A549 (cell line): ENCODE measurements around the gene LIPE. TPM values are rescaled to one million over a fixed set of nuclear protein-coding genes. Genes with fewer than 3 reads are reported as not detected.

Source experiments
- ATAC-seq, 2 experiments: fragments of 200-7000 bp in 1 of 2; fragments of >200 bp in 1 of 2; cut with Nextera tagmentation in 1 of 2; cut with Tn5 transposase in 1 of 2; 3 replicates each; pipeline versions ENCODE4 v1.8.0 to v1.9.1; 2018 to 2020; ENCODE audit warnings: mild to moderate bottlenecking in 1 of 2, moderate library complexity in 1 of 2
- CTCF ChIA-PET: fragments of 300-600 bp; sonication (Branson Sonifier 250); formaldehyde crosslinking; extraction: SDS; loops from one replicate; lab custom pipeline; 2021; ENCODE audit warnings: antibody characterized with exemption, inconsistent platforms; lab: Yijun Ruan, JAX
- POLR2A ChIA-PET: fragments of 350-600 bp; formaldehyde crosslinking; extraction: SDS; loops from one replicate; lab custom pipeline; 2021; ENCODE audit warnings: antibody characterized with exemption, inconsistent platforms; lab: Yijun Ruan, JAX
- DNase-seq, 2 experiments: peaks; one replicate each; pipeline versions ENCODE4 v3.0.0 to v3.0.0-alpha.2; 2011 to 2016; ENCODE audit warnings: low read depth in 1 of 2, low spot score in 1 of 2
- FAIRE-seq: peaks from 2 replicates; lab custom pipeline; 2011; peaks lifted over from hg19 to GRCh38; lab: Jason Lieb, UNC
- H3K27ac ChIP-seq, 2 experiments: fragments of >200 bp; sonication (Bioruptor Twin); formaldehyde crosslinking; 3 replicates each; pipeline ENCODE4 v1.5.1; 2016 to 2017
- H3K4me1 ChIP-seq: fragments of >200 bp; sonication (Bioruptor Twin); formaldehyde crosslinking; 3 replicates; pipeline ENCODE4 v1.6.1; 2016
- H3K4me2 ChIP-seq: fragments of >200 bp; sonication (Bioruptor Twin); formaldehyde crosslinking; 3 replicates; pipeline ENCODE4 v1.6.1; 2016
- H3K4me3 ChIP-seq: fragments of >200 bp; sonication (Bioruptor Twin); formaldehyde crosslinking; 3 replicates; pipeline ENCODE4 v1.5.1; 2016
- H3K9me3 ChIP-seq: fragments of >200 bp; sonication (Bioruptor Twin); formaldehyde crosslinking; 3 replicates; pipeline ENCODE4 v1.6.1; 2016
- CBX2 ChIP-seq: fragments of 200-600 bp; sonication (generic); IDR thresholded peaks from 2 replicates; pipeline ENCODE4 v1.6.1; 2016; ENCODE audit warnings: low read depth, mild to moderate bottlenecking, borderline replicate concordance
- CHD4 ChIP-seq: fragments of 200-600 bp; sonication (generic); IDR thresholded peaks from 2 replicates; pipeline ENCODE4 v1.6.1; 2016; ENCODE audit warnings: antibody characterized with exemption, mild to moderate bottlenecking, borderline replicate concordance
- EHF ChIP-seq: fragments of 250-450 bp; sonication (Bioruptor Pico); IDR thresholded peaks from 2 replicates; pipeline ENCODE4 v1.5.0; 2020; ENCODE audit warnings: mild to moderate bottlenecking
- EHMT2 ChIP-seq: fragments of 200-600 bp; sonication (generic); IDR thresholded peaks from 2 replicates; pipeline ENCODE4 v1.6.1; 2016; ENCODE audit warnings: antibody characterized with exemption, low read depth, mild to moderate bottlenecking, moderate library complexity
- FOSB ChIP-seq: fragments of 250-450 bp; sonication (Bioruptor Pico); IDR thresholded peaks from 2 replicates; pipeline ENCODE4 v1.5.0; 2020; ENCODE audit warnings: mild to moderate bottlenecking, moderate library complexity
- HDAC2 ChIP-seq: fragments of 200-600 bp; sonication (generic); IDR thresholded peaks from 2 replicates; pipeline ENCODE4 v1.6.1; 2016
- JUNB ChIP-seq: fragments of >200 bp; sonication (Bioruptor Twin); formaldehyde crosslinking; IDR thresholded peaks from 2 replicates; pipeline ENCODE4 v1.6.1; 2016
- KDM1A ChIP-seq: fragments of 200-600 bp; sonication (generic); IDR thresholded peaks from 2 replicates; pipeline ENCODE4 v1.6.1; 2016; ENCODE audit warnings: low read depth, mild to moderate bottlenecking
- KDM5A ChIP-seq: fragments of 200-600 bp; sonication (generic); IDR thresholded peaks from 2 replicates; pipeline ENCODE4 v1.6.1; 2016; ENCODE audit warnings: antibody characterized with exemption, mild to moderate bottlenecking
- MAFK ChIP-seq: fragments of 450-650 bp; IDR thresholded peaks from 2 replicates; pipeline ENCODE4 v1.6.1; 2014; ENCODE audit not compliant: partially characterized antibody
- MAZ ChIP-seq: fragments of 150-350 bp; IDR thresholded peaks from 2 replicates; pipeline ENCODE4 v1.6.1; 2014; ENCODE audit warnings: antibody characterized with exemption, low read depth, low read length, borderline replicate concordance
- MYC ChIP-seq: IDR thresholded peaks from 2 replicates; pipeline ENCODE4 v1.6.1; 2012; ENCODE audit warnings: mild to moderate bottlenecking, inconsistent platforms, low read length, improper control_type of control experiment, borderline replicate concordance
- NR3C1 ChIP-seq: fragments of >200 bp; sonication (Bioruptor Twin); formaldehyde crosslinking; IDR thresholded peaks from 3 replicates; pipeline ENCODE4 v1.6.1; 2017
- RCOR1 ChIP-seq: fragments of 150-350 bp; IDR thresholded peaks from 2 replicates; pipeline ENCODE4 v1.6.1; 2014; ENCODE audit warnings: antibody characterized with exemption, low read length, low read depth
- ZNF302 ChIP-seq: fragments of 250-450 bp; sonication (Bioruptor Pico); IDR thresholded peaks from 2 replicates; pipeline ENCODE4 v1.9.0; 2021; ENCODE audit warnings: inconsistent platforms, mild to moderate bottlenecking, moderate library complexity
- WGBS: methylation state at CpG from one replicate; pipeline ENCODE4 v1.1.6; 2017; ENCODE audit errors: missing lambda C conversion rate; 5-methylcytosine and 5-hydroxymethylcytosine counted together
- polyA plus RNA-seq, 4 experiments: library from polyadenylated mRNA; depleted of rRNA in 3 of 4; stranded (reverse); fragments of >200 nt; fragmentation: RNase III in 1 of 4; extraction: RNeasy Plus Mini Kit Qiagen cat#74134 plus additional on column Dnase treatment in 1 of 4; gene quantifications; 2 replicates in 3 of 4; 3 replicates in 1 of 4; pipeline ENCODE4 v1.2.3, GENCODE V29; 2011 to 2017
- TF ChIP-seq, protein P1 (sequence below): fragments of 250-450 bp; sonication (Bioruptor Pico); IDR thresholded peaks from 2 replicates; pipeline ENCODE4 v1.5.0; 2020; ENCODE audit warnings: low read depth, mild to moderate bottlenecking, moderate library complexity
- TF ChIP-seq, protein P2 (sequence below): fragments of >200 bp; sonication (Bioruptor Twin); formaldehyde crosslinking; IDR thresholded peaks from 3 replicates; pipeline ENCODE4 v1.6.1; 2016
- TF ChIP-seq, protein P3 (sequence below): IDR thresholded peaks from 2 replicates; pipeline ENCODE4 v1.6.1; 2012
- TF ChIP-seq, protein P4 (sequence below): fragments of 200-600 bp; sonication (generic); IDR thresholded peaks from 2 replicates; pipeline ENCODE4 v1.6.1; 2016; ENCODE audit warnings: antibody characterized with exemption, mild to moderate bottlenecking, moderate library complexity
- TF ChIP-seq, protein P5 (sequence below): fragments of 450-650 bp; IDR thresholded peaks from 2 replicates; pipeline ENCODE4 v1.6.1; 2014; ENCODE audit warnings: antibody characterized with exemption

LIPE gene
- polyA plus RNA-seq, 2 of the 4 experiments (the other 2 are of a cell fraction), result 1.6 to 3.2 TPM

DNA sequence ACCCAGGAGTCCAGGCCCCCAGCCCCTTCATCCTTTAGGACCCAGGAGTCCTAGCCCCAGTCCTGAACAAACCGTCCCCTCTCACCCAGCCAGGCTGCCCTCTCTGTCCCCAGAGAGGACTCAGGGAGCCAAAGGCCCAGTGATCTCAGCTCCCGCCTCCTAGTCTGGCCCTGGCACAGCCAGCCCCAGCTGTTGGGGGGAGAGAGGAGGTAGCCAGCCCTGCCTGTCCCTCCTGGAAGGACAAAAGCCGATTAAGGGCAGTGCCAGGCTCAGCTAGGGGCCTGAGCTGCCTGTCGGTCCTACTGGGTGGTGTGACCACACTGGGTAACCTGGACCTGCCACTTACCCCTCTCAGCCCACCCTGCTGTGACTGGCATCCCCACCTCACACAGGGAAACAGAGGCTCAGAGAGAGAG is 14.5 kb downstream of the LIPE start:
- CTCF ChIA-PET, result interaction anchor here (0.6 to 12.2 kb wide), 14 partner anchors 8 to 304 kb away, joined by 3 to 302 read pairs (median 6); partner anchors contain the start of genes LIPE and ZNF526
- TF ChIP-seq MAFK, result no peak
- TF ChIP-seq NR3C1, result no peak
- TF ChIP-seq CBX2, result no peak
- no peak for TF ChIP-seq EHMT2
- no peak for TF ChIP-seq KDM5A
- no peak for TF ChIP-seq HDAC2
- no peak for TF ChIP-seq RCOR1
- TF ChIP-seq, protein P1, sequence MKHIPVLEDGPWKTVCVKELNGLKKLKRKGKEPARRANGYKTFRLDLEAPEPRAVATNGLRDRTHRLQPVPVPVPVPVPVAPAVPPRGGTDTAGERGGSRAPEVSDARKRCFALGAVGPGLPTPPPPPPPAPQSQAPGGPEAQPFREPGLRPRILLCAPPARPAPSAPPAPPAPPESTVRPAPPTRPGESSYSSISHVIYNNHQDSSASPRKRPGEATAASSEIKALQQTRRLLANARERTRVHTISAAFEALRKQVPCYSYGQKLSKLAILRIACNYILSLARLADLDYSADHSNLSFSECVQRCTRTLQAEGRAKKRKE (CRISPR knock-in tag), result no peak
- TF ChIP-seq, protein P2, sequence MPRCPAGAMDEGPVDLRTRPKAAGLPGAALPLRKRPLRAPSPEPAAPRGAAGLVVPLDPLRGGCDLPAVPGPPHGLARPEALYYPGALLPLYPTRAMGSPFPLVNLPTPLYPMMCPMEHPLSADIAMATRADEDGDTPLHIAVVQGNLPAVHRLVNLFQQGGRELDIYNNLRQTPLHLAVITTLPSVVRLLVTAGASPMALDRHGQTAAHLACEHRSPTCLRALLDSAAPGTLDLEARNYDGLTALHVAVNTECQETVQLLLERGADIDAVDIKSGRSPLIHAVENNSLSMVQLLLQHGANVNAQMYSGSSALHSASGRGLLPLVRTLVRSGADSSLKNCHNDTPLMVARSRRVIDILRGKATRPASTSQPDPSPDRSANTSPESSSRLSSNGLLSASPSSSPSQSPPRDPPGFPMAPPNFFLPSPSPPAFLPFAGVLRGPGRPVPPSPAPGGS, result no peak
- TF ChIP-seq CHD4, result no peak
- TF ChIP-seq, protein P3, sequence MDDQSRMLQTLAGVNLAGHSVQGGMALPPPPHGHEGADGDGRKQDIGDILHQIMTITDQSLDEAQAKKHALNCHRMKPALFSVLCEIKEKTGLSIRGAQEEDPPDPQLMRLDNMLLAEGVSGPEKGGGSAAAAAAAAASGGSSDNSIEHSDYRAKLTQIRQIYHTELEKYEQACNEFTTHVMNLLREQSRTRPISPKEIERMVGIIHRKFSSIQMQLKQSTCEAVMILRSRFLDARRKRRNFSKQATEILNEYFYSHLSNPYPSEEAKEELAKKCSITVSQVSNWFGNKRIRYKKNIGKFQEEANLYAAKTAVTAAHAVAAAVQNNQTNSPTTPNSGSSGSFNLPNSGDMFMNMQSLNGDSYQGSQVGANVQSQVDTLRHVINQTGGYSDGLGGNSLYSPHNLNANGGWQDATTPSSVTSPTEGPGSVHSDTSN, result no peak
- TF ChIP-seq JUNB, result no peak
- TF ChIP-seq, protein P4, sequence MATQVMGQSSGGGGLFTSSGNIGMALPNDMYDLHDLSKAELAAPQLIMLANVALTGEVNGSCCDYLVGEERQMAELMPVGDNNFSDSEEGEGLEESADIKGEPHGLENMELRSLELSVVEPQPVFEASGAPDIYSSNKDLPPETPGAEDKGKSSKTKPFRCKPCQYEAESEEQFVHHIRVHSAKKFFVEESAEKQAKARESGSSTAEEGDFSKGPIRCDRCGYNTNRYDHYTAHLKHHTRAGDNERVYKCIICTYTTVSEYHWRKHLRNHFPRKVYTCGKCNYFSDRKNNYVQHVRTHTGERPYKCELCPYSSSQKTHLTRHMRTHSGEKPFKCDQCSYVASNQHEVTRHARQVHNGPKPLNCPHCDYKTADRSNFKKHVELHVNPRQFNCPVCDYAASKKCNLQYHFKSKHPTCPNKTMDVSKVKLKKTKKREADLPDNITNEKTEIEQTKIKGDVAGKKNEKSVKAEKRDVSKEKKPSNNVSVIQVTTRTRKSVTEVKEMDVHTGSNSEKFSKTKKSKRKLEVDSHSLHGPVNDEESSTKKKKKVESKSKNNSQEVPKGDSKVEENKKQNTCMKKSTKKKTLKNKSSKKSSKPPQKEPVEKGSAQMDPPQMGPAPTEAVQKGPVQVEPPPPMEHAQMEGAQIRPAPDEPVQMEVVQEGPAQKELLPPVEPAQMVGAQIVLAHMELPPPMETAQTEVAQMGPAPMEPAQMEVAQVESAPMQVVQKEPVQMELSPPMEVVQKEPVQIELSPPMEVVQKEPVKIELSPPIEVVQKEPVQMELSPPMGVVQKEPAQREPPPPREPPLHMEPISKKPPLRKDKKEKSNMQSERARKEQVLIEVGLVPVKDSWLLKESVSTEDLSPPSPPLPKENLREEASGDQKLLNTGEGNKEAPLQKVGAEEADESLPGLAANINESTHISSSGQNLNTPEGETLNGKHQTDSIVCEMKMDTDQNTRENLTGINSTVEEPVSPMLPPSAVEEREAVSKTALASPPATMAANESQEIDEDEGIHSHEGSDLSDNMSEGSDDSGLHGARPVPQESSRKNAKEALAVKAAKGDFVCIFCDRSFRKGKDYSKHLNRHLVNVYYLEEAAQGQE, result no peak
- TF ChIP-seq, protein P5, sequence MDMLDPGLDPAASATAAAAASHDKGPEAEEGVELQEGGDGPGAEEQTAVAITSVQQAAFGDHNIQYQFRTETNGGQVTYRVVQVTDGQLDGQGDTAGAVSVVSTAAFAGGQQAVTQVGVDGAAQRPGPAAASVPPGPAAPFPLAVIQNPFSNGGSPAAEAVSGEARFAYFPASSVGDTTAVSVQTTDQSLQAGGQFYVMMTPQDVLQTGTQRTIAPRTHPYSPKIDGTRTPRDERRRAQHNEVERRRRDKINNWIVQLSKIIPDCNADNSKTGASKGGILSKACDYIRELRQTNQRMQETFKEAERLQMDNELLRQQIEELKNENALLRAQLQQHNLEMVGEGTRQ, result no peak
- no peak for TF ChIP-seq FOSB (CRISPR knock-in tag)
- no peak for TF ChIP-seq MAZ
- POLR2A ChIA-PET, result interaction anchor here (0.6 to 1.7 kb wide), 4 partner anchors 10 to 219 kb away, joined by 3 to 7 read pairs (median 4); no protein-coding TSS in a partner anchor
- Histone ChIP-seq H3K27ac (peak overlapping the region in 1 of 2 experiments; percentile 10; a peak in 1 of 6 replicates), H3K4me2 (no peak overlapping the region), H3K9me3 (no peaks in the 10 kb centered on the region), H3K4me1 (no peaks in the 10 kb centered on the region), H3K4me3 (no peak overlapping the region)
- ATAC-seq, result peak in 1 of 2 experiments; percentile 11; a peak in 2 of 6 replicates
- FAIRE-seq, result no peak
- DNase-seq, result no peak
- WGBS, result 76% methylated on average over 4 of the region's 4 CpGs

DNA sequence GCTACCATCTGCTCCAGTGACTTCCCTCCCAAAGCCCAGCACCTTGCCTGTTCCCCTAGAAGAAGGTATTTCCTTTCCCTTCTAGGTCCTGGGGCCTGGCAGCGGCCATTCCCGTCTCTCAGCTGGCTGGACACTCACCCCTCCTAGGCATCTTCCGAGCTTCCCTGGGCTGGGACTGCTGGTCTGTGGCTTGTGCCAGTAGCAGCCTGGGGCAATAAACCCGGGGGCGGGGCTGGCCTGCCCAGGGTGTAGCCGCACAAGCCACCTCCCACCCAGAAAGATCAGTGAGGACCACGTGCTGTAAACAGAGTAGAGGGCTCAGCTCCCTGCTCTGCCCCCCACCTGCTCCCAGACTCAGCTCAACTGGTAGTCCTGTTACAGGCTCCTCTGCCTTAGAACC is 15.0 kb downstream of the LIPE start:
- Histone ChIP-seq H3K9me3 (no peaks in the 10 kb centered on the region), H3K4me2 (no peak overlapping the region), H3K4me1 (no peaks in the 10 kb centered on the region), H3K4me3 (no peak overlapping the region), H3K27ac (no peak overlapping the region)
- ChIA-PET CTCF (interaction anchor here (1.1 to 12.2 kb wide), 13 partner anchors 8 to 303 kb away, joined by 3 to 302 read pairs (median 7); partner anchors contain the start of gene LIPE), POLR2A (interaction anchor here (1.2 to 1.7 kb wide), 3 partner anchors 11 to 15 kb away, joined by 3 to 7 read pairs (median 4); no protein-coding TSS in a partner anchor)
- DNase-seq, result no peak
- 71% methylated on average over 7 of the region's 7 CpGs for WGBS
- ATAC-seq, result peak; percentile 12; a peak in 4 of 6 replicates
- no peak for TF ChIP-seq KDM1A
- no peak for TF ChIP-seq EHMT2
- TF ChIP-seq ZNF302 (CRISPR knock-in tag), result no peak
- TF ChIP-seq MYC, result no peak
- TF ChIP-seq EHF, result no peak
- TF ChIP-seq MAFK, result no peak
- FAIRE-seq, result no peak
